IMR-90 (cell line): ENCODE data around the gene BCAR1.

Experiments used
- BHLHE40 ChIP-seq: fragments of 150-350 bp; IDR thresholded peaks from 2 replicates; pipeline ENCODE4 v1.6.1; 2016; ENCODE audit warnings: mild to moderate bottlenecking, low read depth, low read length
- CEBPB ChIP-seq: IDR thresholded peaks from 2 replicates; pipeline ENCODE4 v1.6.1; 2012; ENCODE audit warnings: low read depth, low read length, improper control_type of control experiment
- CTCF ChIP-seq: conservative IDR thresholded peaks from 2 replicates; pipeline ENCODE4 v1.5.1; 2012; ENCODE audit warnings: mild to moderate bottlenecking, low read depth, low read length, improper control_type of control experiment
- MAFK ChIP-seq: IDR thresholded peaks from 2 replicates; pipeline ENCODE4 v1.6.1; 2012; ENCODE audit warnings: low read depth, low read length, improper control_type of control experiment
- POLR2A ChIP-seq: IDR thresholded peaks from 2 replicates; pipeline ENCODE4 v1.6.1; 2012; ENCODE audit warnings: mild to moderate bottlenecking, low read depth, low read length
- RAD21 ChIP-seq: IDR thresholded peaks from 2 replicates; pipeline ENCODE4 v1.6.1; 2012; ENCODE audit warnings: low read length, improper control_type of control experiment
- RCOR1 ChIP-seq: IDR thresholded peaks from 2 replicates; pipeline ENCODE4 v1.6.1; 2012; ENCODE audit warnings: mild to moderate bottlenecking, low read length, improper control_type of control experiment; ENCODE audit not compliant: insufficient replicate concordance
- RFX5 ChIP-seq: IDR thresholded peaks from 2 replicates; pipeline ENCODE4 v1.8.0; 2012; ENCODE audit warnings: low read depth, mild to moderate bottlenecking, low read length, moderate library complexity

- no peak for TF ChIP-seq CTCF
- no peak for TF ChIP-seq RAD21
- TF ChIP-seq BHLHE40, result no peak
- no peak for TF ChIP-seq RFX5
- TF ChIP-seq RCOR1, result no peak
- no peak for TF ChIP-seq CEBPB
- no peak for TF ChIP-seq POLR2A
- no peak for TF ChIP-seq MAFK
Measured at GRCh38 chr16:75219838-75220237, 31.6 kb downstream of the BCAR1 start.
